Esophagus muscularis mucosa (tissue), 4 donors: Measurements from ENCODE around the gene EGFL6. TPM values are rescaled to one million over a fixed set of nuclear protein-coding genes. Genes with fewer than 3 reads are reported as not detected.

ENCODE experiments used
- DNase-seq: peaks from one replicate; pipeline ENCODE4 v3.0.0-alpha.2; 2017; ENCODE audit errors: extremely low spot score
- H3K27ac ChIP-seq, 4 donors: fragments of 200-600 bp; sonication (generic); replicated peaks in 1 of 4; 1 replicate in 3 of 4; 2 replicates in 1 of 4; pipeline ENCODE4 v1.5.1; 2016 to 2019; ENCODE audit warnings: mild to moderate bottlenecking in 1 of 4
- H3K27me3 ChIP-seq, 4 donors: fragments of 200-600 bp; sonication (generic); one replicate each; pipeline versions ENCODE4 v1.5.1 to v1.6.0; 2016 to 2019
- H3K36me3 ChIP-seq, 4 donors: fragments of 200-600 bp; sonication (generic); one replicate each; pipeline ENCODE4 v1.5.1; 2016 to 2019
- H3K4me1 ChIP-seq, 4 donors: fragments of 200-600 bp; sonication (generic); one replicate each; pipeline ENCODE4 v1.5.1; 2016 to 2019
- H3K4me3 ChIP-seq, 4 donors: fragments of 200-600 bp; sonication (generic); 1 replicate in 2 of 4; 2 replicates in 2 of 4; pipeline ENCODE4 v1.5.1; 2016 to 2019; ENCODE audit warnings: mild to moderate bottlenecking in 4 of 4, moderate library complexity in 1 of 4
- H3K9me3 ChIP-seq, 4 donors: fragments of 200-600 bp; sonication (generic); 1 replicate in 3 of 4; 2 replicates in 1 of 4; pipeline ENCODE4 v1.5.1; 2016 to 2019
- EP300 ChIP-seq: sonication (generic); formaldehyde crosslinking; IDR thresholded peaks from one replicate; pipeline ENCODE4 v1.6.1; 2017; ENCODE audit warnings: antibody characterized with exemption
- POLR2A ChIP-seq: fragments of 450-650 bp; IDR thresholded peaks from one replicate; pipeline ENCODE4 v1.6.1; 2017; ENCODE audit warnings: antibody characterized with exemption, moderate library complexity, mild to moderate bottlenecking, low read depth
- POLR2AphosphoS5 ChIP-seq, 2 donors: sonication (generic); formaldehyde crosslinking; IDR thresholded peaks; one replicate each; pipeline ENCODE4 v1.6.1; 2017; ENCODE audit warnings: antibody characterized with exemption in 2 of 2
- WGBS: methylation state at CpG from one replicate; pipeline ENCODE4 v1.1.5; 2018; 5-methylcytosine and 5-hydroxymethylcytosine counted together
- intact Hi-C: fragments of 100-400 bp; cut with DNase I; formaldehyde crosslinking; loops from one replicate; pipeline ENCODE4 v1.15.1; 2023
- total RNA-seq, 4 donors: library from RNA; depleted of rRNA; stranded (reverse); fragments of >200 nt; gene quantifications; one replicate each; pipeline versions ENCODE4 v1.1.0 to v1.2.1, GENCODE V29; 2016
- TF ChIP-seq, protein P1 (sequence below), 3 experiments: fragments of 200-600 bp in 2 of 3; fragments of 450-650 bp in 1 of 3; sonication (generic) in 2 of 3; IDR thresholded peaks; one replicate each; pipeline ENCODE4 v1.5.1; 2017 to 2019; ENCODE audit warnings: antibody characterized with exemption in 3 of 3, mild to moderate bottlenecking in 2 of 3, moderate library complexity in 1 of 3

The EGFL6 gene
- total RNA-seq, 4 donors from 2014 or later: 0.17 to 0.19 TPM; not detected in 2

DNA sequence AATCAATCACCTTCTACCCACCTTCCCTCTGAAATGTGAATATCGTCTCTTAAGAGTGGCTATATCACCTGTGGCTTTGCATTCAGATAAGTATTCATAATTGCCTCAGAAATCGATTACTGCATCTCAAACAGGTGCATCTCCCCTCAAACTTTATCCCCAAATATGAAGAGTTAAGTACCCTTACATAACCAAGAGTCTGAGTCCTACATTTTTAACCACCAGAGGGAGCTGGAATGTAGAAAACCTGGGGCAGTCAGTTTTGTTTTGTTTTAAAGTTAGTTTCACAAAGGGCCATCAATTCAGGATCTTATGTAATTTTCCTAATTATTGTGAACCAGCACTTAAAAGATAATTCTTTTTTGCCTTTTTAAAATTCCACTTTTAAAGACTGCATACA is 89.2 kb downstream of the EGFL6 start:
- H3K27ac ChIP-seq: peak overlapping the region; percentile 56 to 62 (median 58)
- intact Hi-C loops: loop anchor here (5.0 kb wide), 2 partner anchors 89 to 374 kb away; no protein-coding TSS in a partner anchor

DNA sequence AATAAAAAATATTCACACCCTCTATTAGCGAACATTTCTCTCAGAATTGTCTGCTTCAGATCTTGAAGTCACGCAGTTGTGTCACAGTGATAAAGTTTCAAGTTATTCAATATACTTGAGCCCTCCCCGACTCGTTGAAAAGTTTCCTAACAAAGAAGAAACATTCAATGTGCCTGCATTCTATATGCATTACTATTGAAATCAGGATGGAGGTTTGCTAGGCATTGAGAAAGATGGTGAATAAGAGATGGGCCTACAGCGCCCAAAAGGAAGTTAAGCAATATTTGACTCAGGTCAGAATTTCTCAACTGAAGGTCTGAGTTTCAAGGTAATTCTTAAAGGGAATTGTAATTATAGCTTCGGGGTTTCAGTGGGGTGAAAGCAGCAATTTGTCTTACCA is 89.7 kb downstream of the EGFL6 start:
- H3K27me3 ChIP-seq: no peaks in the 10 kb centered on the region
- TF ChIP-seq, protein P1, sequence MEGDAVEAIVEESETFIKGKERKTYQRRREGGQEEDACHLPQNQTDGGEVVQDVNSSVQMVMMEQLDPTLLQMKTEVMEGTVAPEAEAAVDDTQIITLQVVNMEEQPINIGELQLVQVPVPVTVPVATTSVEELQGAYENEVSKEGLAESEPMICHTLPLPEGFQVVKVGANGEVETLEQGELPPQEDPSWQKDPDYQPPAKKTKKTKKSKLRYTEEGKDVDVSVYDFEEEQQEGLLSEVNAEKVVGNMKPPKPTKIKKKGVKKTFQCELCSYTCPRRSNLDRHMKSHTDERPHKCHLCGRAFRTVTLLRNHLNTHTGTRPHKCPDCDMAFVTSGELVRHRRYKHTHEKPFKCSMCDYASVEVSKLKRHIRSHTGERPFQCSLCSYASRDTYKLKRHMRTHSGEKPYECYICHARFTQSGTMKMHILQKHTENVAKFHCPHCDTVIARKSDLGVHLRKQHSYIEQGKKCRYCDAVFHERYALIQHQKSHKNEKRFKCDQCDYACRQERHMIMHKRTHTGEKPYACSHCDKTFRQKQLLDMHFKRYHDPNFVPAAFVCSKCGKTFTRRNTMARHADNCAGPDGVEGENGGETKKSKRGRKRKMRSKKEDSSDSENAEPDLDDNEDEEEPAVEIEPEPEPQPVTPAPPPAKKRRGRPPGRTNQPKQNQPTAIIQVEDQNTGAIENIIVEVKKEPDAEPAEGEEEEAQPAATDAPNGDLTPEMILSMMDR (IDR thresholded peaks at IDR 0.05): no peak
- TF ChIP-seq EP300 (no peak), POLR2AphosphoS5 (IDR thresholded peaks at IDR 0.05) (no peak), POLR2A (no peak)
- DNase-seq: no peak
- H3K9me3 ChIP-seq: no peaks in the 10 kb centered on the region
- intact Hi-C loops: loop anchor here (5.0 kb wide), 2 partner anchors 88 to 373 kb away; no protein-coding TSS in a partner anchor
- peaks cover 0 to 21% (median 6%) of the 10 kb centered on the region in 4 donors for H3K36me3 ChIP-seq
- H3K27ac ChIP-seq: peak overlapping the region; percentile 56 to 62 (median 58)
- H3K4me3 ChIP-seq: no peak overlapping the region
- WGBS: 49% methylated on average over 6 of the region's 6 CpGs
- H3K4me1 ChIP-seq: peaks cover 0 to 33% (median 18%) of the 10 kb centered on the region in 4 donors

More for the DNA sequence above, 89.2 kb downstream of the EGFL6 start:
- Histone ChIP-seq H3K36me3 (peaks cover 0 to 21% (median 6%) of the 10 kb centered on the region in 4 donors), H3K4me3 (no peak overlapping the region), H3K4me1 (peaks cover 0 to 33% (median 21%) of the 10 kb centered on the region in 4 donors), H3K27me3 (no peaks in the 10 kb centered on the region), H3K9me3 (no peaks in the 10 kb centered on the region)
- DNase-seq: no peak
- WGBS: 15% methylated on average over 2 of the region's 2 CpGs
- TF ChIP-seq POLR2AphosphoS5 (IDR thresholded peaks at IDR 0.05) (no peak), POLR2A (no peak), EP300 (no peak)
- TF ChIP-seq, protein P1 (IDR thresholded peaks at IDR 0.05): peak; percentile 64 to 87 (median 70)

- peaks cover 0 to 21% (median 2%) of the 10 kb centered on the region in 4 donors for H3K36me3 ChIP-seq
- WGBS: 54% methylated on average over 6 of the region's 6 CpGs
- peak overlapping the region; percentile 61 to 77 (median 69) for H3K27ac ChIP-seq
- intact Hi-C loops: no loop called here
- H3K9me3 ChIP-seq: no peaks in the 10 kb centered on the region
- H3K4me1 ChIP-seq: peaks cover under 1 to 34% (median 17%) of the 10 kb centered on the region in 4 donors
- TF ChIP-seq POLR2A (no peak), EP300 (no peak), POLR2AphosphoS5 (IDR thresholded peaks at IDR 0.05) (no peak)
- TF ChIP-seq, protein P1 (IDR thresholded peaks at IDR 0.05): no peak
- DNase-seq: no peak
- H3K27me3 ChIP-seq: no peaks in the 10 kb centered on the region
- peak overlapping the region; percentile 25 to 40 (median 38) for H3K4me3 ChIP-seq
These were observed 92.4 kb downstream of the EGFL6 start for GRCh38 chrX:13661735-13662288.

DNA sequence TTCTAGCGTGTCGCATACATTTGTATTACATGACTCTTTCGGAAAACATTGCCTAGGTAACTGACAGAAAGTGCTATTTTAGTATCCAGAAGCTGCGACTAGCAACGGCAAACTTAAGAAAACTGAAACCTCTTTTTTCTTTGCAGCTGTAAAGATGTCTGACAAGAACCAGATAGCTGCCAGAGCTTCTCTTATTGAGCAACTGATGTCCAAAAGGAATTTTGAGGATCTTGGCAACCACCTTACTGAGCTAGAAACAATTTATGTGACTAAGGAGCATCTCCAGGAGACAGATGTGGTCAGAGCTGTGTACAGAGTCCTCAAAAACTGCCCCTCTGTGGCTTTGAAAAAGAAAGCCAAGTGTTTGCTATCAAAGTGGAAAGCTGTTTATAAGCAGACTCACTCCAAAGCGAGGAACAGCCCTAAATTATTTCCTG is 93.0 kb downstream of the EGFL6 start:
- 62% methylated on average over 6 of the region's 6 CpGs for WGBS
- no peak for DNase-seq
- TF ChIP-seq, protein P1 (IDR thresholded peaks at IDR 0.05): no peak
- peak in 1 of 2 donors; percentile 63 for TF ChIP-seq POLR2AphosphoS5 (IDR thresholded peaks at IDR 0.05)
- no peak for TF ChIP-seq EP300
- TF ChIP-seq POLR2A: no peak
- peak overlapping the region; percentile 61 to 77 (median 69) for H3K27ac ChIP-seq
- H3K4me1 ChIP-seq: peaks cover 6 to 39% (median 23%) of the 10 kb centered on the region in 4 donors
- no peaks in the 10 kb centered on the region for H3K27me3 ChIP-seq
- H3K4me3 ChIP-seq: peak overlapping the region; percentile 25 to 40 (median 38)
- H3K36me3 ChIP-seq: peaks cover 0 to 21% (median 2%) of the 10 kb centered on the region in 4 donors
- intact Hi-C loops: no loop called here
- no peaks in the 10 kb centered on the region for H3K9me3 ChIP-seq
